K562 (cell line): ENCODE measurements around the gene CD55. TPM values are rescaled to one million over a fixed set of nuclear protein-coding genes. Genes with fewer than 3 reads are reported as not detected.
A peak's percentile ranks its signal among the peaks of the same experiment; 100 is the strongest.

Experiments used
- E2F5 ChIP-seq: sonication (generic); formaldehyde crosslinking; IDR thresholded peaks from 2 replicates; pipeline ENCODE4 v1.8.0; 2022; ENCODE audit warnings: mild to moderate bottlenecking, missing genetic modification reagents
- EGR1 ChIP-seq: fragments of 450-650 bp; conservative IDR thresholded peaks from 2 replicates; pipeline ENCODE4 v1.6.1; 2017; ENCODE audit warnings: mild to moderate bottlenecking
- ELF1 ChIP-seq: fragments of 200-800 bp; sonication (Bioruptor generic); IDR thresholded peaks from 2 replicates; pipeline ENCODE4 v1.6.1; 2016; ENCODE audit warnings: missing genetic modification characterization, missing compliant biosample characterization
- GATAD2B ChIP-seq: fragments of 450-650 bp; IDR thresholded peaks from 2 replicates; pipeline ENCODE4 v1.6.1; 2017; ENCODE audit warnings: mild to moderate bottlenecking, borderline replicate concordance
- HMBOX1 ChIP-seq: sonication (generic); IDR thresholded peaks from 2 replicates; pipeline ENCODE4 v1.6.1; 2016
- JUND ChIP-seq, 2 experiments: IDR thresholded peaks; 2 replicates in 1 of 2; 3 replicates in 1 of 2; pipeline ENCODE4 v1.6.1; 2011; ENCODE audit warnings: borderline replicate concordance in 2 of 2, low read depth in 2 of 2, low read length in 2 of 2, improper control_type of control experiment in 1 of 2, missing biosample characterization in 1 of 2, missing genetic modification characterization in 1 of 2, missing genetic modification reagents in 1 of 2
- KDM1A ChIP-seq, 2 experiments: fragments of 450-650 bp; IDR thresholded peaks; 2 replicates each; pipeline ENCODE4 v1.6.1; 2016; ENCODE audit warnings: mild to moderate bottlenecking in 2 of 2
- KDM5B ChIP-seq: fragments of 200-600 bp; sonication (generic); IDR thresholded peaks from 2 replicates; pipeline ENCODE4 v1.6.1; 2012; ENCODE audit warnings: low read depth, mild to moderate bottlenecking, moderate library complexity, low read length, control low read depth, inconsistent platforms; ENCODE audit not compliant: insufficient replicate concordance
- MBD1 ChIP-seq: fragments of 250-450 bp; sonication (Bioruptor Pico); IDR thresholded peaks from 2 replicates; pipeline ENCODE4 v1.8.0; 2022; ENCODE audit warnings: inconsistent platforms
- NFXL1 ChIP-seq: fragments of 450-650 bp; formaldehyde crosslinking; IDR thresholded peaks from 2 replicates; pipeline ENCODE4 v1.4.0; 2021; ENCODE audit warnings: mild to moderate bottlenecking
- NR2C2 ChIP-seq, 2 experiments: fragments of 200-800 bp in 1 of 2; sonication (Bioruptor generic) in 1 of 2; sonication (generic) in 1 of 2; formaldehyde crosslinking in 1 of 2; IDR thresholded peaks; 2 replicates each; pipeline versions ENCODE4 v1.6.1 to v1.8.0; 2016 to 2022; ENCODE audit warnings: mild to moderate bottlenecking in 1 of 2, missing compliant biosample characterization in 1 of 2, missing genetic modification characterization in 1 of 2, missing genetic modification reagents in 1 of 2
- NR3C1 ChIP-seq: sonication (generic); formaldehyde crosslinking; IDR thresholded peaks from 2 replicates; pipeline ENCODE4 v1.8.1; 2022; ENCODE audit warnings: missing genetic modification reagents
- PHF8 ChIP-seq: fragments of 200-600 bp; sonication (generic); IDR thresholded peaks from 2 replicates; pipeline ENCODE4 v1.6.1; 2012; ENCODE audit warnings: mixed run types, mild to moderate bottlenecking, inconsistent platforms, low read length, moderate library complexity, borderline replicate concordance
- PHTF2 ChIP-seq: fragments of 250-450 bp; sonication (Bioruptor Pico); IDR thresholded peaks from 2 replicates; pipeline ENCODE4 v1.5.0; 2021; ENCODE audit warnings: mild to moderate bottlenecking
- RNF2 ChIP-seq: sonication (generic); IDR thresholded peaks from 2 replicates; pipeline ENCODE4 v1.6.1; 2016
- SRSF1 ChIP-seq: fragments of 200-400 bp; formaldehyde crosslinking; IDR thresholded peaks from 2 replicates; pipeline ENCODE4 v1.6.1; 2017; ENCODE audit warnings: mild to moderate bottlenecking, low read depth, low read length, moderate library complexity
- SRSF9 ChIP-seq: fragments of 200-400 bp; formaldehyde crosslinking; IDR thresholded peaks from 2 replicates; pipeline ENCODE4 v1.6.1; 2017; ENCODE audit warnings: low read depth, low read length, borderline replicate concordance
- ZNF280B ChIP-seq: fragments of 250-450 bp; sonication (Bioruptor Pico); IDR thresholded peaks from 2 replicates; pipeline ENCODE4 v1.5.1; 2021; ENCODE audit warnings: mild to moderate bottlenecking
- ZNF354B ChIP-seq: fragments of 250-450 bp; sonication (Bioruptor Pico); IDR thresholded peaks from 2 replicates; pipeline ENCODE4 v1.4.0; 2020
- ZNF395 ChIP-seq: fragments of 200-800 bp; sonication (Bioruptor generic); IDR thresholded peaks from 2 replicates; pipeline ENCODE4 v1.6.1; 2017; ENCODE audit warnings: missing genetic modification characterization, missing compliant biosample characterization
- ZNF445 ChIP-seq: fragments of 250-450 bp; sonication (Bioruptor Pico); IDR thresholded peaks from 2 replicates; pipeline ENCODE4 v1.4.0; 2020; ENCODE audit warnings: low read depth, mild to moderate bottlenecking, moderate library complexity
- polyA plus RNA-seq, 8 experiments: library from polyadenylated mRNA; depleted of rRNA in 4 of 8; stranded (reverse) in 5 of 8; unstranded in 3 of 8; fragments of >200 nt; fragmentation: Nextera tagmentation in 2 of 8; fragmentation: Illumina TruSeq in 1 of 8; extraction: Ambion mirVana in 2 of 8; extraction: Trizol in 1 of 8; gene quantifications; 2 replicates each; pipeline versions ENCODE4 v1.2.1 to v1.2.3, GENCODE V29; 2011 to 2014; ENCODE audit warnings: inconsistent platforms in 1 of 8, missing spikeins in 1 of 8
- total RNA-seq, 7 experiments: library from RNA; depleted of rRNA in 6 of 7; stranded (reverse); fragments of >200 nt in 6 of 7; fragmentation: Illumina TruSeq in 2 of 7; extraction: Trizol in 2 of 7; gene quantifications; 2 replicates each; pipeline versions ENCODE4 v1.2.1 to v1.2.3, GENCODE V29; 2011 to 2021; ENCODE audit warnings: low replicate concordance in 1 of 7

The CD55 gene
- total and polyA plus RNA-seq, 9 of the 15 experiments (the other 6 are each of a cell fraction or from before 2014, with no cell fraction given), result 17.7 to 150 (median 97.0) TPM

GRCh38 chr1:207321790-207322645 is 540 bp downstream of the CD55 start (continued):
- TF ChIP-seq NFXL1 (CRISPR knock-in tag), result peak; percentile 44; the same call in 1 of the 2 replicates
- no peak for TF ChIP-seq ZNF354B
- TF ChIP-seq RNF2, result no peak
- TF ChIP-seq E2F5 (CRISPR knock-in tag), result no peak
- TF ChIP-seq ZNF280B (CRISPR knock-in tag), result no peak
- no peak for TF ChIP-seq SRSF1
- no peak; the same call in 1 of the 2 replicates for TF ChIP-seq HMBOX1
- TF ChIP-seq ZNF445 (CRISPR knock-in tag), result no peak
- no peak for TF ChIP-seq ZNF395
- TF ChIP-seq ELF1 (tag), result no peak
- TF ChIP-seq NR3C1 (CRISPR knock-in tag), result peak; percentile 94; the same call in 1 of the 2 replicates
- TF ChIP-seq MBD1 (CRISPR knock-in tag), result no peak
- peak; percentile 75; the same call in 1 of the 2 replicates for TF ChIP-seq PHF8
- no peak for TF ChIP-seq JUND (IDR thresholded peaks at IDR 0.05; ENCODE audit: borderline replicate concordance, low read depth, low read length)
- TF ChIP-seq JUND (tag; IDR thresholded peaks at IDR 0.05; ENCODE audit: borderline replicate concordance, low read depth, low read length), result no peak
- TF ChIP-seq PHTF2 (CRISPR knock-in tag), result no peak
- TF ChIP-seq KDM1A (IDR thresholded peaks at IDR 0.05), result no peak
- TF ChIP-seq EGR1, result no peak
- TF ChIP-seq GATAD2B, result no peak
- no peak for TF ChIP-seq SRSF9
- TF ChIP-seq KDM5B, result no peak
- TF ChIP-seq NR2C2 (CRISPR knock-in tag; IDR thresholded peaks at IDR 0.05), result no peak
- TF ChIP-seq NR2C2 (tag; IDR thresholded peaks at IDR 0.05), result no peak
